ENCODE data around the gene GATA2. TPM values are rescaled to one million over a fixed set of nuclear protein-coding genes. Genes with fewer than 3 reads are reported as not detected.

GATA2 gene
- total RNA-seq, 4 donors from 2014 or later, result 8.1 to 24.7 (median 15.9) TPM

- peaks cover 0 to 22% of the 10 kb centered on the region in 2 donors for H3K27me3 ChIP-seq
- no peak overlapping the region for H3K4me3 ChIP-seq
- TF ChIP-seq POLR2A (IDR thresholded peaks at IDR 0.05) (no peak), EP300 (IDR thresholded peaks at IDR 0.05) (no peak)
- TF ChIP-seq, protein P1, sequence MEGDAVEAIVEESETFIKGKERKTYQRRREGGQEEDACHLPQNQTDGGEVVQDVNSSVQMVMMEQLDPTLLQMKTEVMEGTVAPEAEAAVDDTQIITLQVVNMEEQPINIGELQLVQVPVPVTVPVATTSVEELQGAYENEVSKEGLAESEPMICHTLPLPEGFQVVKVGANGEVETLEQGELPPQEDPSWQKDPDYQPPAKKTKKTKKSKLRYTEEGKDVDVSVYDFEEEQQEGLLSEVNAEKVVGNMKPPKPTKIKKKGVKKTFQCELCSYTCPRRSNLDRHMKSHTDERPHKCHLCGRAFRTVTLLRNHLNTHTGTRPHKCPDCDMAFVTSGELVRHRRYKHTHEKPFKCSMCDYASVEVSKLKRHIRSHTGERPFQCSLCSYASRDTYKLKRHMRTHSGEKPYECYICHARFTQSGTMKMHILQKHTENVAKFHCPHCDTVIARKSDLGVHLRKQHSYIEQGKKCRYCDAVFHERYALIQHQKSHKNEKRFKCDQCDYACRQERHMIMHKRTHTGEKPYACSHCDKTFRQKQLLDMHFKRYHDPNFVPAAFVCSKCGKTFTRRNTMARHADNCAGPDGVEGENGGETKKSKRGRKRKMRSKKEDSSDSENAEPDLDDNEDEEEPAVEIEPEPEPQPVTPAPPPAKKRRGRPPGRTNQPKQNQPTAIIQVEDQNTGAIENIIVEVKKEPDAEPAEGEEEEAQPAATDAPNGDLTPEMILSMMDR (IDR thresholded peaks at IDR 0.05), result no peak
- no peaks in the 10 kb centered on the region for H3K9me3 ChIP-seq
- H3K36me3 ChIP-seq, result no peaks in the 10 kb centered on the region
- WGBS, 2 donors, result 87 to 88% methylated on average over 10 of the region's 10 CpGs
- DNase-seq (ENCODE audit: low spot score in 2 of 2), result no peak
- no peaks in the 10 kb centered on the region for H3K4me1 ChIP-seq
- no peak overlapping the region for H3K27ac ChIP-seq
Measured at GRCh38 chr3:128463771-128464170, 29.2 kb downstream of the GATA2 start.

GRCh38 chr3:128463354-128463753 is 29.6 kb downstream of the GATA2 start:
- Histone ChIP-seq H3K4me1 (no peaks in the 10 kb centered on the region), H3K9me3 (no peaks in the 10 kb centered on the region), H3K27ac (no peak overlapping the region), H3K27me3 (peaks cover 0 to 18% of the 10 kb centered on the region in 2 donors), H3K36me3 (no peaks in the 10 kb centered on the region), H3K4me3 (no peak overlapping the region)
- 53 to 67% methylated on average over 10 to 11 of the region's 11 CpGs for WGBS, 2 donors
- DNase-seq (ENCODE audit: low spot score in 2 of 2), result no peak
- no peak for TF ChIP-seq POLR2A (IDR thresholded peaks at IDR 0.05)
- TF ChIP-seq EP300 (IDR thresholded peaks at IDR 0.05), result no peak
- TF ChIP-seq, protein P1 (IDR thresholded peaks at IDR 0.05), result no peak

DNA sequence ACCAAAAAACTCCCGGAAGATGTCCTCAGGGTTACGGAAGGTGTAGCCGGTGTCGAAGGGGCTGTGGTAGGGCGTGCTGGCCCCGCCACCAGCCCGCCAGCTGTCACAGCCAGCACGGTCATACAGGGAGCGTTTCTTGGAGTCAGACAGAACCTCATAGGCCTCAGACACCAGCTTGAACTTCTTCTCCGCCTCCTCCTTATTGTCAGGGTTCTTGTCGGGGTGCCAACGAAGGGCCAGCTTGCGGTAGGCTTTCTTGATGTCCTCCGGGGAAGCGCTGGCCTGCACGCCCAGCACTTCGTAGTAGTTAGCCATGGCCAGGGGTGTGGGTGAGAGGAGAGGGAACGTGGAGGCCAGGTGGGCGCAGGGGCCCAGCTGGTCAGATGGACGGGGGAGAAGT is 30.1 kb downstream of the GATA2 start:
- no peak for TF ChIP-seq EP300 (IDR thresholded peaks at IDR 0.05)
- no peak for TF ChIP-seq POLR2A (IDR thresholded peaks at IDR 0.05)
- TF ChIP-seq, protein P1 (IDR thresholded peaks at IDR 0.05), result no peak
- Histone ChIP-seq H3K9me3 (no peaks in the 10 kb centered on the region), H3K27me3 (peaks cover 0 to 16% of the 10 kb centered on the region in 2 donors), H3K4me3 (no peak overlapping the region), H3K4me1 (no peaks in the 10 kb centered on the region), H3K36me3 (no peaks in the 10 kb centered on the region), H3K27ac (no peak overlapping the region)
- no peak for DNase-seq (ENCODE audit: low spot score in 2 of 2)
- 88 to 89% methylated on average over 20 of the region's 20 CpGs for WGBS, 2 donors

DNA sequence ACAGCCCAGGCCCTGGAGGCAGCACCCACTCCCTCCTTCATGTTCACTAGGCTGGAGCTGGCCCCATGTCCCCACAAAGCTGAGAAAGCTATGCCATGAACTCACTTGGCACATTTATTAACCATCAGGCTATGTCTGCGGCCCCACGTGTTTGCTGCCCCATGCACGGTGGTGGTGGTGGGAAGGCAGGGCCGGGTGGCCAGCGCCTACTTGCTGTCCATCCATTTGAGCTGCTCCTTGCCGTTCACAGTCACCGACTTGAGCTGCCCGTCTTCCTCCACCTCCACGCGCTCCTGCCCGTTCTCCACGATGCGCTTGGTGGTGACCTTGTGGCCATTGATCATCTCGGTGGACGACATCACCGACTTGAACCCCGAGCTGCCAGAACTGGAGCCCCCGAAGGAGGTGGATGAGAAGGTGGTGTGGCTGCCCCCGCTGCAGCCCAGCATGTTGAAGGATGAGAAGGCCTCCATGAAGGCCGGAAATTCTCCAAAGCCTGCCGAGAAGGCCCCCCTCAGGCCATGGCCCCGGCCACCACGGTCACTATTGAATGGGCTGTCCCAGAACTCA is 30.6 kb downstream of the GATA2 start:
- H3K27ac ChIP-seq, result no peak overlapping the region
- peaks cover 0 to 18% of the 10 kb centered on the region in 2 donors for H3K27me3 ChIP-seq
- H3K4me3 ChIP-seq, result no peak overlapping the region
- H3K4me1 ChIP-seq, result no peaks in the 10 kb centered on the region
- 95% methylated on average over 23 of the region's 23 CpGs for WGBS, 2 donors
- no peaks in the 10 kb centered on the region for H3K36me3 ChIP-seq
- no peak for DNase-seq (ENCODE audit: low spot score in 2 of 2)
- no peaks in the 10 kb centered on the region for H3K9me3 ChIP-seq
- no peak for TF ChIP-seq EP300 (IDR thresholded peaks at IDR 0.05)
- no peak for TF ChIP-seq POLR2A (IDR thresholded peaks at IDR 0.05)
- TF ChIP-seq, protein P1 (IDR thresholded peaks at IDR 0.05), result no peak

GRCh38 chr3:128461731-128462130 is 31.3 kb downstream of the GATA2 start:
- Histone ChIP-seq H3K4me1 (no peaks in the 10 kb centered on the region), H3K27ac (no peak overlapping the region), H3K27me3 (peaks cover 0 to 25% of the 10 kb centered on the region in 2 donors), H3K36me3 (no peaks in the 10 kb centered on the region), H3K9me3 (no peaks in the 10 kb centered on the region), H3K4me3 (no peak overlapping the region)
- no peak for DNase-seq (ENCODE audit: low spot score in 2 of 2)
- 81 to 84% methylated on average over 12 of the region's 12 CpGs for WGBS, 2 donors
- TF ChIP-seq, protein P1 (IDR thresholded peaks at IDR 0.05), result no peak
- TF ChIP-seq POLR2A (IDR thresholded peaks at IDR 0.05) (no peak), EP300 (IDR thresholded peaks at IDR 0.05) (no peak)

Measured in tibial nerve (tissue), 4 donors.